Measurements from ENCODE around the gene PDE8B.
A peak's percentile ranks its signal among the peaks of the same experiment; 100 is the strongest.

The PDE8B gene

DNA sequence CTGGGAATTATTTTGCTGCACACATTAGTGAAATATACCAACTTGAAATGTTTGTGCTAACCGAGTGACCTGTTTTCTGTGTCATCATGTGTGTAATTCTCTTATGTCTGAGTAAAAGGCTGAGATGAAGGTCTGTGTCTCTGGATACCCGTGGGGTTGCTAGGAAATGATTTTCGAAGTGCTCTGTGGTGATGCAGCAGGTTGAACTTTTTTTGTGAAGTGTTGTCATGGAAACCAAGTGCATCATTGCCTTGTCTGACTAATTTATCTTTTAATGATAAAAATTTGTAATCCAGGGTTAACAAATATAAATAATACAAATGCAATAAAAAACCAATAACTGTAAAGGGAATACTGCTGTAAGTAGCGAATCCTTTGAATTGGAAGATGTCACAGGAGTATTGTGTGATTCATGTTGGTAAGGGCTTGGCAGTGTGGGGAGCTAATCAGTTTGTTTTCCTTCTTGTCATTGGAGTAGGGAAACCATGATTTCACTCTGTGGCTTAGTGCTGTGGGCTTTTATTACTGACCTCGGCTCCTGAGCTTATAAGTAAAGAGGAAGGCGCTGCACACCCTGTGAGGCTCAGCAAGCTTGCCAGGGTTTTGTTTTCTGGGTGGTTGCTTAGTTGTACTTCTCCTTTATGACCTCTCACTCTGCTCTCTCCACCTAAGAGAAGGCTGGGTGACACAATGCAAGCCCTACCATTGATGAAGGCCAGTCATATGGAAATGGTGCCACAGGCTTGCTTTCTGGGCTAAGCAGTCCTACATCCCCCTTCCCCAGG is 22.3 kb downstream of the PDE8B start:
- peak; percentile 76 for DNase-seq

DNA sequence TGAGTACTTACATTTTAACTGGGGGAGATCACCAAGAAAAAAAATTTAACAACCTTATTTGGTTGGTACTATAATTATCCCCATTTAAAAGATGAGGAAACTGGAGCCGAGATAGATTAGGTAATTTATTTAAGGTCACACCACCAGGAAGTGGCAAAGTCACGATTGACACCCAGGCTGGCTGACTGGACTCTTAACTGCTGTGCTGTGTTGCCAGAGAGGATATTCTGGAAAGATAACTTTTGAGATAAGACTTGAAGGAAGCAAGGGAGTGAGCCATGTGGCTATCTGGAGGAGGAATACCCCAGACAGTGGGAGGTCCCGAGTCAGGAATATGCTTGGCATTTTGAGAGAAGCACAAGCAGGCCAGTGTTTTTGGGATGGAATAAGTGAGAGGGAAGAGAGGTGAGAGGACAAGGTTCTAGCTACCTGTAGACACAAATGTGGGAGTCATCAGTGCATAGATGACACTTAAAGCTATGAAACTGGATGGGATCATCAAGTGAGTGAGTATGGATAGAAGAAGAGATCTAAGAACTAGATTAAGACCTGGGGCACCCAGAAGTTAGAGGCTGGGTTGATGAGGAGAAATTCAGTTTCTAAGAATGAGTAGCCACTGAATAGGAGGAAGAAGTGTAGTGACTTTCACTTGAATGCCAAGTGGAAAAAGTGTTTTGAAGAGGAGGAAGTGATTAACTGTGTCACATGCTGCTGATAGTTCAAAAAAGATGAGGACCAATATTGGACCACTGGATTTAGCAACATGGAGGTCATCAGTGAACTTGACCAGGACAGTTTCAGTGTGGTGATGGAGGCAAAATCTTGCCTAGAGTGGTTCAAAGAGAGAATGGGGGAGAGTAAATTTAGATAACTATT is 25.6 kb downstream of the PDE8B start:
- no peak for DNase-seq

DNA sequence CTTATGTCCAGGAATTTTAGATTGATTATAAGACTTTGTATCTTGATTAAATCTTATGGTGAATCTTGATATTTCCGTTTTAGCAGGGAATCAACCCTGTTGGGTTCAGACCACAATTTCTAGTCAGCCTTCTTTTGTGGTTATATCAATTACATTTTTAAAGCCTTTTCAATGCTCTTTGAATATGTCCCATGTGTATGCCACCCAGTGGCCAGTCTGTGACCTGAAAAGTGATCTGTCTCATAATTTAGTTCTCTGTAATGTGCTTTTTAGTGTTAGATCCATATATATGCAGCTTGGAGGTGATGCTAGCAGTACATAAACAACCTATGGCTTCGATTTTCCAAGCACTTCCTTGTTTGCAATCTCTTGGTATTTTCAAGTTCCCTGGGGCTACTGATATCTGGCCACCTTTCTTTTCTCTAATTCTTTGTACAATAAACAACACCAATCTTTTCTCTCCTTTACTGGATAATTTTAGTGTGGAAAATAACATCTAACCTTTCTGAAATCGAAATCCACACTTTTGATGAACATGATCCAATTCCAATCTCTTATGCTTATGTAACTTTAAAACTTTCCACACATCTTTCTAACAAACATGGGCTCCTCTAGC is 28.8 kb downstream of the PDE8B start:
- DNase-seq = no peak

DNA sequence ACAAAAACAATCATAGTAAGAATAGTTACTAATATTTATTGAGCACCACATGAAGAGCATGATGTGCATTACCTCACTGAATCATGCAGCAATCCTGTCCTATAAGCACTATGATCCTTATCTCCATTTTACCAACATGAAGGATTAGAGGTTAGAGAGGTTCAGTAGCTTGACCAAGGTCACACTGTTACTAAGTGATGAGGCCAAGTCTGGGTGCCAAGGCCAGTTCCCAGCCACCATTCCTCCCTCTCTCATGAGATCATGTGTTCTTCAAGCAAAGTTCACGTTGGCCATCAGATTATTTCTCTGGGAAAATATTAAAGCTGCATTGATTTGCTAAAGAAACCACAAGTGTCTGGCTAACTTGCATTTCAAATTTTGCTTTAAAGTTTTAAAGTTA is 31.0 kb downstream of the PDE8B start:
- DNase-seq = no peak

DNA sequence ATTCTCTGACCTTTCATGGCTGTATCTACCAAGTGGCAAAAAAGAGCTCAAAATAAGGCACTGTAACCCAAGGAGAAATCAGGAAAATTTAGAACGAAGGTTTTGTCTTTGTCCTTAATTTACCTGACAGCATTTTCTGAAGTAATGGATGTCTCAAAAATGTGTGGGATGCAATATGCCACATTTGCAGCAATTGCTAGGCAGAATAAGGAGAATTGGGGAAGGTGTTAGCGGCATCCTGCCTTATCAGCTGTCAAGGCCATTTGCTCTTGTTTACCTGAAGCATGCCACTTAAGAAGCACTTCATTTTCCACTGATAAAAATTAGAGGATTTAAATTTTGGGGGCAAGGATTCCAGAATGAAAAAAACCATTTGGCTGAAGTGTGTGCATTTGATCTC is 39.0 kb downstream of the PDE8B start:
- no peak for DNase-seq

DNA sequence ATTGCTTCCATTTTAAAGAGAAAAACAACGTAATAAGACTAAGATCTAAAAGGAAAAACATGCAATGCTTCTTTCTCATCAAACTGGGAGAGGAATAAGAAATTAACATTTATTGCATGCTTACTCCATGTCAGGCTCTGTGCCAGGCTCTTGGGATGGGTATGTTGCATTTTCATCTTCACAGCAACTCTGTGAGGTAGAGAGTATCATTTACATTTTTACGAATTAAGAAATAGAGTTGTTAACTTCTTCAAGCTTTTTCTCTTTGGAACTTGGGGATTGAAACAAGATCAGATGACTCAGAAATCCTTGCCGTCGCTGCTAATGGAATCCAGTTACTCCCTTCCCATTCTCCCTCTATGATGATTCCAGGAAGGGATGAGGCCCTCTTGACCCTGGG is 39.5 kb downstream of the PDE8B start:
- DNase-seq = no peak

DNA sequence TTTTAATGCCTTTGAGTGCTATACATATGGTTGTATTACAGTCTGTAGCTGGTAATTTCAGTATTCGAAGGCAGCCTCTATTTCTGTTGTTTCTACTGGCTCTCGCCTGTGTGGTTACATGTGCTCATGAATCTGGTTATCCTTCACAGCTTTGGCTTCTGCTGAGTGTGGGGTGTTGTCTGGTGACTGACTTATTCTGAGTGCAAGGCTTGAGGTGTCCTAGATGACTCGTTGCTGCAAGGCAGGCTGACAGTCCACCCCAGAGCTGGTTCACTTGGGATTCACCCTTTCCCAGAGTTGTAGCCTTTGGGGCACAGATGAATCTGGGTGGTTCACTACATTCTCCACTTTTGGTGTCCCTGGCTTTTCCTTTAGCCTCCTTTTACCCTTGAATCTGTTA is 41.4 kb downstream of the PDE8B start:
- DNase-seq = no peak

DNA sequence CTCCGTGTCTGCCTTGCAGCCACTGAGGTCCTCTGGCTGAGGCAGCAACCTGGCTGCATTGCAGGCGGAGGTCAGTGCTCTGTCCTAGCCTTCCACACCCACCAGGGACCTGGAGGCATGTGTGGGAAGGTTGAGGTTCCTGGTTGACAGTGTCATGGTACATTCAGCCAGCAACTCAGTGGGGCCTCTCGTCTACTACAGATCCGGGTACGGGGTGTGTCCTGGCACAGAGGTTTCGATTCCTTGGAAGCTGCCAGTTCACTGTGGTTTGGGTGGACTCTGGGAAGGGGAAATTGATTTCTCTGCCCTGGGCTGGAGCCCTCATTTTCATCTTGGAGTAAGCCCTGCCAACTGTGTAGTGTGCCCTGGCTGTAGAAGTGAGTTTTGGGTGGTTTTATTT is 45.1 kb downstream of the PDE8B start:
- no peak for DNase-seq

DNA sequence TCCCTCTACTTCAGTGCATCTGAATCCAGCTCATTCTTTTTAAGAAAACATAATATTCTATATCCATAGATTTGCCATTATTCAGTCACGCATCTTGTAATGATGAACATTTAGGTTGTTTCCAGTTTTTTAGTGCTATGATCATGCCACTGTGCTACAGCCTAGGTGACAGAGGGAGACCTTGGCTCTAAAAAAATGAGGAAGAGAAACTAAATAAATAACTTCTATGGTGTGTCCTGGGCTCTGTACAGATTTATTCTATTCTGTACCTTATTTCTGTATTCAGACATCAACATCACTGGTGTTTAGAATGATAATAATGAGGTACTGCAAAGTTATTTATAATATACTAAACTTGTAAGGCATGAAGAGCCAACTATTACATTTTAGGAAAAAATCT is 45.9 kb downstream of the PDE8B start:
- DNase-seq = no peak

DNA sequence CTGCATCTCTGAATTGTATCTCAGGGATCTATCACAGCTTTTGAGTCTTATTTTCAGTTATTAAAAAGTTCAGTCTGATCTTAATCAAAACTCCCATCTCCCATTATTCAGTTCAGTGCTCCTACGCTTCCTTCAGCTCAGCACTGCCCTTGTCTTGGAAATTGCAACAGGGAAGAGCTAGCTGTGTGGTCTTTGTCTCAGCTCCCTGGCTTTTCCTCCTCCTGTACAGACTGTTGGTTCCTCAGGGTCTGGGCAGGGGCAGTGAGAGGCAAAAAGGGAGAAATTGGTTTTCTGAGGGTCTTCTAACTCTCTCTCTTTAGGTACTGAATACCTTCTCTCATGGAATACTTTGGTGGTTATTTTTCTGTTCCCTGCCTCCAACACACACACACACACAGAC is 48.2 kb downstream of the PDE8B start:
- no peak for DNase-seq

DNA sequence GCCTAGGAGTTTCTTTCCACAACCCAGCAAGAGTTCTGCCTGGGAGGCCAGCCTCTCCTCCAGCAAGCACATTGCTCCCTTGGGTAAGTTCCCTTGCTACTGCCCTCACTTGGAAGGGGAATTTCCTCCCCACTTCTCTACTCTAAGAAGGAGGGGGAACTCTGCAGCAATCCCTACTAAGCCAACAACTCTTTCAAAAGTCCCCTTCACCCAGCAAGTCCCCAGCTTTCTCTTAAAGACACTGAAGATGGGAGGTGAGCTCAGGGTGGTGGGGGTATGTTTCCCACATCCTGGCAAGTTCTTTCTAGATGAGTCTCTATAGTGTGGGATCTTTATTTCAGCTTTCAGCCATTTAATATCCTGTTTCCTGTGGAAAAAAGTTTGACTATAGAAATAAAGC is 49.0 kb downstream of the PDE8B start:
- no peak for DNase-seq

DNA sequence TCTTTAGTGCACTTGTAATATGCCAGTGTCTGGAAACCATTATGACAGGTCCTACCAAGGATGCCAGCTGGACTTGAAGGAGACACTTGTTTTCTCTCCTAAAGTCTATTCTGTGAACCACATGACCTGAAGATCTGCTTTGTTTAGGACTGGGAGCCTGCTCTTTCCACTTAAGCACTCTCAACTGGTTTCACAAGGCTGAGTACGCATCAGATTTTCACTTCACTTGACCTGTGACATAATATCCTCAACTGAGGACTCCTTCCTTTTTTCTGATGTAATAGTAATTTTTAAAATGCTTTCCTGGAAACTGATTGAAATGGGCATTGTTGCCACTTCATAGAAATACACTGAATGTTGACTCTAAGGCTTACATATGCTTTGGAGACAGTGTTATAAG is 52.2 kb downstream of the PDE8B start:
- no peak for DNase-seq

DNA sequence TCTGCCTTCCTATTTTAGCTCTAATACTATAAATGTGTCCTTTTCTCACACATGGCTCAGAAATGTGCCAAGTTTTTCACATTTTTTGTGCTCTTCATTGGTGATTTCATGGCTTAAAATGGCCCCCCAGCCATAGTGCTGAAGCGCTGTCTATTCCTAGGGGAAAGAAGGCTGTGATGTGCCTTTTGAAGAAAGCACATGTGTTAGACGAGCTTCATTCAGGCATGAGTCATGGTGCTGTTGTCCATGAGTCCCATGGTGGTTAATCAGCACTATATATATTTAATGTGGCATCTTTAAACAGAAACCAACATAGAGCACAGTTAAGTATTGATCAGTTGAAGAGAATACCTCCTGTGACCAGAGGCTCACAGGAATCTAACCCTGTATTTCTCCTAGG is 55.8 kb downstream of the PDE8B start:
- DNase-seq = no peak

DNA sequence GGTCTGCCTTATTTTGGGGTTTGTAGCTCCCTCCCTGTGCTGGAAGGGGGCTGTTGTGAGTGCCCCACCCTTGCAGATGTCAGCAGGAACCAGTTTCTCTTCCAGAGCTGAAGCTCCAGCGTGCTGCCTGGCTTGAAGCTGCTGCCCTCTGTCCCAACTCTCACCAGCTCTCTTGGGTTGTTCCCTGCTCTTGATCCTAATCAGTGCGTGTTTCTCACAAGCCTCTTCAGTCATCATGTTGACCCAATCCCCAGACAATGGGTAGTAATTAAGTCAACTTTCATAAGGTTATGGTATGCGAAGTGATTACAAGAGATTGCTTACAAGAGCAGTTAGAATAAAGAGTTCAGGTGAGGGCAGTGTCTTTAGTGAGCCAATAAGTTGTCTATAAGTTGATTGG is 57.0 kb downstream of the PDE8B start:
- DNase-seq = no peak

DNA sequence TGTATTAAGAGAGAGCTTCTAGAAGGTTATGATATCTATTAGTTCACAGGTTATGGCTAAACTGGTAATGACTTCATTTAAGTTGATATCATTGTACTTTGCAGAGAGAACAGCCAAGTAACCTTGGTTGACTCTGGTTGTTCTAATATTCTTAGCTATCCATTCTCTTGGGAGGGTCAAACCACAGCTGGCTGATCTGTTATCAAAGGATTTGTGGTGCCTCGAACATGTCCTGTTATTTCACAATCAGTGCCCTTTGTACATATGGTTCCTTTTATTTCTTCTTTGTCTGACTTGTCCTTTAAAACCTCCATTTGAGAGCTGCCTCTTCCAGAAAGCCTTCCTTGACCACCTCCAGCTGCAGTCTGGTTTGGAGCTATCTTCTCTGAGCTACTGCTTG is 61.7 kb downstream of the PDE8B start:
- DNase-seq = no peak

DNA sequence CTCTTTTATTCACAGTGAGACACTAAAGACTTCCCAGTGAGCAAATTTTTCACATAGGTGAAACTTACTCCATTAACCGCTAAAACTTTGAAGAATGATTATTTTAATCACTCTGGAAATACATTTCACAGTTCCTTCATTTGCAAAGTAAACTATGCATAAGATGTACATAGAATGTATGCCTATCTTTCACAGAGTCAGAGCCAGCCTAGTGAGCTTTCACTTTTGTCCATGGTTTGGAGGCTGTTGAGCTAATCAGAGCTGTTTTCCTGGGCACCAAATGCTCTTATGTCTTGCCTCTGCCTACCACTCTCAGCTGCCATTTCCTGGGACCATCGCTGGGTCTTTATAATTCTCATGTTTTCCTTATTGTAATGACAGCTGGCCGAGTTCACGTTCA is 67.3 kb downstream of the PDE8B start:
- no peak for DNase-seq

DNA sequence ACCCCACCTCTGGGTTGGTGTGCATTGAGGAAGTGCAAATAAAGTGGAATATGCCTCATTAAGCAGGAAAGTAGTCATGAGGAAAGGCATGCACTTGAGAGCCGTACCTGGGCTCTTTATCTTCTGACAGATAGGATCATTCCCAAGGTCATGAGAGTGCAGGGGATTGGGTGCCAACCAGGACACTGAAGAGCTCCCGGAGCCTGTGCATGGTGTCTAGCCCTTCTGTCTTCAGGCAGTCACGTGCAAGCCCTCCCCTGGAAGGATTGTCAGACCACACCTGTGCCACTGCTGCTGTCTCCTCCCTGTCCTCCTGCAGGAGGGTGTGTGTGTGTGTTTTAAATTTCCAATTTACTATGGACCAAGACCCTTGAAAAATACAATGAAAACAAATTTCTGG is 69.6 kb downstream of the PDE8B start:
- no peak for DNase-seq

DNA sequence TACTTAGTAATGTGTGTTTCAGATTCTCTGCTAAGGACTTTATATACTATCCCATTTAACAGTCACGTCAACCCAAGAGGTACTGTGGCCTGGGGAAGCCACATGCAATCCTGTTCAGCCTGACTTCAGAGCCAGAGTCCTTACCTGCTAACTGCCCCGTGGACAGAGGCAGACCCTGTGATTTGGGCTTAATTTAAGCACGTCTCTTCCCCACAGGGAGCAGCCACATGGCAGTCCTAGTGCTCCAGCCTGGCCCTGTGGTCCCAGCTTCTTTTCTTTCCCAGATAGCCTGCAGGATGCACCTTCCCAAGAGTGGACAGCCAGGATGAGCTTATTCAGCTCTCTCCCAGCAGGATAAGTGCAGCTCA is 71.5 kb downstream of the PDE8B start:
- no peak for DNase-seq

DNA sequence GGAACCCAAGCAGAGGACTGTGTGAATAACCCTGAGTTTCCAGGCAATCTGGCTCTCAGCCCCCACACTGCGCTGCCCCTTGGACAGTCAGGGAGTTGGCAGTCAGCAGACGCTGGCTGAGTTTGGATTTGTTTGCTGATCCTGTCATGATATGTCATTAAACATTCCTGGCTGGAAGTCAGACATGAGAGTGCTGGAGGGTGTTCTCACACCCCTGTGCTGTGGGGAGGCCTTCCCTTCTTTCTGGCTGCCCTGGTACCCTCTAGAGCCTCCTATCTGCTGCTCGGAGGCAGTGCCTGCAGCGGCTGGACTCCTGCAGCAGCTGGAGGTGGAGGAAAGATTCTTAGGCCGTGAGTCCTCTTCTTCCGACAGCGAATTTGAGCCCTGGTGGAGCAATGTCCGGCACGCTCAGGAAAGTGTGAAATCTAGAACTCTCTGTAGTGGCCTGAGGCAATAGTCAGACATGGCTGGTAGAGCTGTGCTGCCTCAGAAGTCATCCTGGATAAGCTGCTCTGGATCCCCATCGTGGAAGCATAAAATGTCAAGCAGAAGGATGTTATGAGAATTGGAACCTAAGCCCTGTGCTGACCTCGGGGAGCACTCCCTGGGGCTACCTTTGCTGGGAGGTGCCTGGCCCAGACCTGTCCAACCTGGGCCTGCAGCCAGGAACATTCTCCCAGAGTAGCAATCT is 72.0 kb downstream of the PDE8B start:
- DNase-seq = no peak

DNA sequence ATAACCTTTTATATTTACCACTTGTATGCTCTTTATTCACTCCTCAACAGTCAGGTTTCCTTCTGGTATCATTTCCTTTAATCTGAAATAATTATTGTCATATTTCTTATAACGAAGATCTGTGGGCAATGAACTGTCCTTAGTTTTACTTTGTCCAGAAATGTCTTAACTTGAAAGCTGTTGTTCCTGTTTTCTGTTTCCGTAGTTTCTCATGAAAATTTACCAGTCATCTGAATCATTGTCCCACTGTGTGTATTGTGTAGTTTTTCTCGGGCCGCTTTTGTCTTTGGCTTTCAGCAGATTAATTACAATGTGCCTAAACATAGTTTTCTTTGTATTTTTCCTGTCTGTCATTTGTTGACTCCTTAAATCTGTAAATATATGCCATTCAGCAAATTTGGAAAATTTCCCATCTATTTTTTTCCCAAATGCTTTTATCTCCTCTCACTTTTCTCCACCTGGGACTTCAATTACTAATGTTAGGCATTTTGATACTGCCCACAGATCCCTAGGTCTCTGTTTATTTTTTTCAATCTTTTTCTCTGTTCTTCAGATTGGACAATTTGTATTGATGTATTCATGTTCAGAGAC is 74.9 kb downstream of the PDE8B start:
- no peak for DNase-seq

DNA sequence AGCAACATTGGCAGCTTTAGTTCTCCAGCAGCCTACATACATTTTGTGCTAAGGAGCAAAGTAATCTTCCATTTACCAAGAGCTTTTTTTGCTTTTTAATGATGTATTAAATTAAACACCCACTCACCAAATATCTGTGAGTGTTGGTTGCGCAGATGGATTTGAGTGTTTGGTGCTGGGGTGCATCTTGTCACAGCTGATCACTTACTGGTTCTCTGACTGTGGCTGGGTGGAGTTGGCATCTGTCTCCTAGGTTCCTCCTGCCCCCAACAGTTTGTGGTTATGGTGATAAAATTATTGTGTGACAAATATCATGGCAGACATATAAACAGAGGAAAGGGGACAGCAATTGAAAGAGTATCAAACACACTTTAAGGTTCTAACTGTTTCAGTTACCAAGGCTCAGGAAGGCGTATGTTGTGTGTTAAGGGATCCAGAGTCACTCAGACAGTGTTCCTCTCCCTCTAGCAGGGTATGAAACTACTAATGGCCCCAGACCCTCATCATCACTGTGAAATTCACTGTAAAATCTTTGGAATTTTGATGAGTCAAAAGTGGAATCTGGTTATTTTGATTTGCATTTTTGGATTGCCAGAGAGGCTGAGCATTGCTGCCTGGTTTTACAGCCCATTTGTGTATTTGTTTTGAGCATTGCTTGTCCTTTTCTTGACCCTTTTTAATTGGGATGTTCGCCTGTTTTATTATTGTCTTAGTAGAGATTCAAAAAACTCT is 81.7 kb downstream of the PDE8B start:
- no peak for DNase-seq

DNA sequence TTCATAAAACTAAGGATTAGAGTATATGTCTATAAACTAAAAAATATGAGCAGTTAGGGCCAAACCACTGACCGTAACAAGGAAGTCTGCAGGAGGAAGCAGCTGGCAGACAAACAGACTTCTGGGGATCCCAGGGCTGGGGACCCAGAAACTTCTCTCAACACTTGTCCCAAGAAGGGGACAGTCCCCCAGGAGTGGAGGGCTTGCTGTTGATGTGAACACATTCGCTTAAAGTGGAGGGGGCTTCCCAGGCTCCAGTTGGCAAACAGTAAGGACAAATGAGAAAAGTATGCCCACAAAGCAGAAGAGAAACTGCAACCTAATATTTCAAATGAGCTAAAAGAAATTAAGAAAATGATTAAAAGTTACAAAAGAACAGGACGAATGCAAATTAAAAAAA is 83.7 kb downstream of the PDE8B start:
- DNase-seq = peak; percentile 19
